PFSK-1 (cell line): Measurements from ENCODE around the gene MTERF2.

Experiments
- FOXP2 ChIP-seq: optimal IDR thresholded peaks from 2 replicates; pipeline ENCODE3; 2011; ENCODE audit warnings: borderline replicate concordance, control low read depth, inconsistent platforms; ENCODE audit not compliant: insufficient read depth; ENCODE audit errors: extremely low read length, extremely low read depth
- POLR2AphosphoS5 ChIP-seq: IDR thresholded peaks from 2 replicates; pipeline ENCODE4 v1.6.1; 2012; ENCODE audit warnings: low read depth, mild to moderate bottlenecking, control low read depth, low read length, moderate library complexity
- SIN3A ChIP-seq: IDR thresholded peaks from 2 replicates; pipeline ENCODE4 v1.6.1; 2012; ENCODE audit warnings: mild to moderate bottlenecking, low read length, moderate library complexity, borderline replicate concordance; ENCODE audit not compliant: insufficient read depth
- TAF1 ChIP-seq: IDR thresholded peaks from 2 replicates; pipeline ENCODE4 v1.6.1; 2012; ENCODE audit warnings: low read length, control low read depth, borderline replicate concordance; ENCODE audit not compliant: insufficient read depth
- TF ChIP-seq, protein P1 (sequence below), 2 experiments: IDR thresholded peaks; 2 replicates each; pipeline versions ENCODE4 v1.6.1 to v1.8.0; 2011 to 2012; ENCODE audit warnings: low read depth in 2 of 2, low read length in 2 of 2, control low read depth in 1 of 2, inconsistent platforms in 1 of 2, mild to moderate bottlenecking in 1 of 2, moderate library complexity in 1 of 2; ENCODE audit not compliant: insufficient read depth in 1 of 2

DNA sequence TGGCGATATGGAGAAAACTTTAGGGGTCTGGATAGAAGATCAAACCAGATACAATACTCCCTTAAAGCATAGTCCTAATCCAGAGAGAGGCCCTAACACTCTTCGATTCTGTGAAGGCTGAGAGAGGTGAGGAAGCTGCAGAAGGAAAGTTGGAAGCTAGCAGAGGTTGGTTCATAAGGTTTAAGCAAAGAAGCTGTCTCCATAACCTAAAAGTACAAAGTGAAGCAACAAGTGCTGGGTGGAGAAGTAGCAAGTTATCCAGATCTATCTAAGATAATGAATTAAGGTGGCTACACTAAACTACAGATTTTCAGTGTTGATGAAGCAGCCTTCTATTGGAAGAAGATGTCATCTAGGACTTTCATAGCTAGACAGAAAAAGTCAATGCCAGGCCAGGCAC lies 24.6 kb upstream of the MTERF2 start:
- TF ChIP-seq TAF1 = no peak
- TF ChIP-seq, protein P1, sequence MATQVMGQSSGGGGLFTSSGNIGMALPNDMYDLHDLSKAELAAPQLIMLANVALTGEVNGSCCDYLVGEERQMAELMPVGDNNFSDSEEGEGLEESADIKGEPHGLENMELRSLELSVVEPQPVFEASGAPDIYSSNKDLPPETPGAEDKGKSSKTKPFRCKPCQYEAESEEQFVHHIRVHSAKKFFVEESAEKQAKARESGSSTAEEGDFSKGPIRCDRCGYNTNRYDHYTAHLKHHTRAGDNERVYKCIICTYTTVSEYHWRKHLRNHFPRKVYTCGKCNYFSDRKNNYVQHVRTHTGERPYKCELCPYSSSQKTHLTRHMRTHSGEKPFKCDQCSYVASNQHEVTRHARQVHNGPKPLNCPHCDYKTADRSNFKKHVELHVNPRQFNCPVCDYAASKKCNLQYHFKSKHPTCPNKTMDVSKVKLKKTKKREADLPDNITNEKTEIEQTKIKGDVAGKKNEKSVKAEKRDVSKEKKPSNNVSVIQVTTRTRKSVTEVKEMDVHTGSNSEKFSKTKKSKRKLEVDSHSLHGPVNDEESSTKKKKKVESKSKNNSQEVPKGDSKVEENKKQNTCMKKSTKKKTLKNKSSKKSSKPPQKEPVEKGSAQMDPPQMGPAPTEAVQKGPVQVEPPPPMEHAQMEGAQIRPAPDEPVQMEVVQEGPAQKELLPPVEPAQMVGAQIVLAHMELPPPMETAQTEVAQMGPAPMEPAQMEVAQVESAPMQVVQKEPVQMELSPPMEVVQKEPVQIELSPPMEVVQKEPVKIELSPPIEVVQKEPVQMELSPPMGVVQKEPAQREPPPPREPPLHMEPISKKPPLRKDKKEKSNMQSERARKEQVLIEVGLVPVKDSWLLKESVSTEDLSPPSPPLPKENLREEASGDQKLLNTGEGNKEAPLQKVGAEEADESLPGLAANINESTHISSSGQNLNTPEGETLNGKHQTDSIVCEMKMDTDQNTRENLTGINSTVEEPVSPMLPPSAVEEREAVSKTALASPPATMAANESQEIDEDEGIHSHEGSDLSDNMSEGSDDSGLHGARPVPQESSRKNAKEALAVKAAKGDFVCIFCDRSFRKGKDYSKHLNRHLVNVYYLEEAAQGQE (IDR thresholded peaks at IDR 0.05; ENCODE audit: insufficient read depth in 1 of 2, low read depth in 2 of 2, low read length in 2 of 2) = no peak
- TF ChIP-seq POLR2AphosphoS5 = no peak
- no peak for TF ChIP-seq FOXP2
- no peak for TF ChIP-seq SIN3A
